ENCODE results near the gene FAM107A.

Gene FAM107A

DNA sequence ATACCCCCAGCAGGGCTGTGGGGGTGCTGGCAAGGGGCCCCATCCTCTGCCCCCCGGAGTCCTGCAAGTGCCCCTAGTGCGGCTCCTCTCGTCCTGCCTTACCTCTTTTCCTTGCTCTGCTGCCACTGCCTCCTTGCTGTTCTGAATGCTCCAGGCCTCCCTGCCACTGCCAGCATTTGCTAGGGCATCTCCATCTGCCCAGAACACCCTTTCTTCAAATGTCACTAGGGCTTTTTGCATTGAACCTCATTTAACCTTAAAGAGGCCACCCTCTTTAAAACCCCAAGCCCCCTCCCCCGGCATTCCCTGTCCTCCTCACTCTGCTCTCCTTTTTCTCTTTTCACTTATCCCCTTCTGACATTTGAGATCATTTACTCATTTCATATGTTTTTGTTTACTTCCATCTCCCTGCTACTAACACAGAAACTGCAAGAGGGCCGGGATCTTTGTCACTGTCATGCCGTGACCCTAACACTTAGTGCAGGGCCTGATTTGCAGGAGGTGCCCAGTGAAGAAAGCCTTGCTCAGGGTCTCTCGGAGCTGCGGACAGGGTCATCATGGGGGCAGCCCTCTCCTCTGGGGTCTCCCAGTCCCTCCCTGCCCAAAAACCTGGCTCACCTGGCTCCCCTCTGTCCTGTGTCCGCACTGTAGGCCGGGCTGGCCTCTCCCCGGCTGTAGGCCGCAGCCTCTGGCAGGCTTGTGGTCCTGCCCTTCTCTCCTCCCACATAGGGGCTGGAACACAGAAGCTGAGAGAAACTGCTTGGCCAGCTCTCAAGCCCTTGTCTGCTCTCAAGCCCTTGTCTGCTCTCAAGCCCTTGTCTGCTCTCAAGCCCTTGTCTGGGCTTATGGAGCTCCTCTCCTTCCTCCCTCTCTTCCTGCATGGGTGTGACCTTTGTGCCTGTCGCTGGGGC, 40.4 kb downstream of the FAM107A start, which contains the start of gene ACOX2:
TSS of gene ACOX2 (minus strand) at position 690 of the 911 bp plus-strand sequence. CDS start 2,084 bp downstream, outside the sequence.
- in situ Hi-C loops (cut with MboI; ENCODE audit: low sequenced_read_pairs, unreplicated experiment) = loop anchor here (10.0 kb wide), 2 partner anchors 212 to 352 kb away; no protein-coding TSS in a partner anchor
- TF ChIP-seq, protein P1, sequence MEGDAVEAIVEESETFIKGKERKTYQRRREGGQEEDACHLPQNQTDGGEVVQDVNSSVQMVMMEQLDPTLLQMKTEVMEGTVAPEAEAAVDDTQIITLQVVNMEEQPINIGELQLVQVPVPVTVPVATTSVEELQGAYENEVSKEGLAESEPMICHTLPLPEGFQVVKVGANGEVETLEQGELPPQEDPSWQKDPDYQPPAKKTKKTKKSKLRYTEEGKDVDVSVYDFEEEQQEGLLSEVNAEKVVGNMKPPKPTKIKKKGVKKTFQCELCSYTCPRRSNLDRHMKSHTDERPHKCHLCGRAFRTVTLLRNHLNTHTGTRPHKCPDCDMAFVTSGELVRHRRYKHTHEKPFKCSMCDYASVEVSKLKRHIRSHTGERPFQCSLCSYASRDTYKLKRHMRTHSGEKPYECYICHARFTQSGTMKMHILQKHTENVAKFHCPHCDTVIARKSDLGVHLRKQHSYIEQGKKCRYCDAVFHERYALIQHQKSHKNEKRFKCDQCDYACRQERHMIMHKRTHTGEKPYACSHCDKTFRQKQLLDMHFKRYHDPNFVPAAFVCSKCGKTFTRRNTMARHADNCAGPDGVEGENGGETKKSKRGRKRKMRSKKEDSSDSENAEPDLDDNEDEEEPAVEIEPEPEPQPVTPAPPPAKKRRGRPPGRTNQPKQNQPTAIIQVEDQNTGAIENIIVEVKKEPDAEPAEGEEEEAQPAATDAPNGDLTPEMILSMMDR (IDR thresholded peaks at IDR 0.05; ENCODE audit: borderline replicate concordance, control extremely low read depth, extremely low read depth, insufficient read depth, missing control alignments) = no peak
- DNase-seq (ENCODE audit: low spot score) = peak; percentile 8

DNA sequence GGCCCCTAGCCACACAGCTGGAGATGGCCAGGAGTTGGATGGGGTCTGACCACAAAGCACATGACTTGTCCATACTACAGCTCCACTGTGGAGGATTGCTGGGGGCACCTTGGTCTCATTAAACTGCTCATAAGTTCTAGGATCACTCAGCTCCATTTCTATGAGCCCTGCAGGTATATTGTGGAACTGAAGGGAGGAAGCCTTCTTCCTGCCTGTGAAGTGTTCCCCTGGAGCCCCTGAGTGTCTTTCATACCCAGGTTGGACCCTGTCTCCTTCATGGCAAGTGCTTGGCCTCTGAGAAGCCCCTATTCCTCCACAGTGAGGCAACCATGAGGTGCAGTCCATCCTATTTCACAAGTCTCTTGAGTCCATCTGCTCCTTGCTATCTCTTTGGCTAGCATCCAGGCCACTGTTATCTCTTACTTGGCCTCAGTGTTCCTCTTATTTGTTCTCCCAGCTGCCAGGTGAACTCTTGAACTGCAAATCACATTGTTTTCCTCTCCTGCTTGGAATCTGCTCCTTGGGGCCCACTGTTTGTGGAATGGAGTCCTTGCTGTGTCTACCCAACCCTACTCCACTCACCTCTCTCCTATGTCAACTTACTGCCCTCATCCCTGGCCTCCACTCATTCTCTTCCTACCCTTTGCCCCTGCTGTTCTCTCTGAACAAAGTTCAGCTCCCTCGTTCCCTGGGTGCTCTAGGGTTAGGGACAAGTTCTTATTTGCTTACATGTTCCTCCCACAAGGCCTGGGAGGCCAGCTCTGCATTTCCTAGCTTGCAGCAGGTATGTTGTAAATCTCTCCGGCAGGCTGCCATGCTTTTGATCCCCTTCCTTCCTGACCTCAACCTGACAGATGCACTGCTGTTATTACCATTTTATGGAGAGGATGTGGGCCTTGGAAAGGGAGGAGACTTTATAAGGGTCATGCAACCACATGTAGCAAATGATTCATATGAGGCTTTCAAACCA, 41.4 kb downstream of the FAM107A start:
- DNase-seq (ENCODE audit: low spot score) = no peak
- in situ Hi-C loops (cut with MboI; ENCODE audit: low sequenced_read_pairs, unreplicated experiment) = loop anchor here (10.0 kb wide), 2 partner anchors 211 to 351 kb away; no protein-coding TSS in a partner anchor
- TF ChIP-seq, protein P1 (IDR thresholded peaks at IDR 0.05; ENCODE audit: borderline replicate concordance, control extremely low read depth, extremely low read depth, insufficient read depth, missing control alignments) = no peak

DNA sequence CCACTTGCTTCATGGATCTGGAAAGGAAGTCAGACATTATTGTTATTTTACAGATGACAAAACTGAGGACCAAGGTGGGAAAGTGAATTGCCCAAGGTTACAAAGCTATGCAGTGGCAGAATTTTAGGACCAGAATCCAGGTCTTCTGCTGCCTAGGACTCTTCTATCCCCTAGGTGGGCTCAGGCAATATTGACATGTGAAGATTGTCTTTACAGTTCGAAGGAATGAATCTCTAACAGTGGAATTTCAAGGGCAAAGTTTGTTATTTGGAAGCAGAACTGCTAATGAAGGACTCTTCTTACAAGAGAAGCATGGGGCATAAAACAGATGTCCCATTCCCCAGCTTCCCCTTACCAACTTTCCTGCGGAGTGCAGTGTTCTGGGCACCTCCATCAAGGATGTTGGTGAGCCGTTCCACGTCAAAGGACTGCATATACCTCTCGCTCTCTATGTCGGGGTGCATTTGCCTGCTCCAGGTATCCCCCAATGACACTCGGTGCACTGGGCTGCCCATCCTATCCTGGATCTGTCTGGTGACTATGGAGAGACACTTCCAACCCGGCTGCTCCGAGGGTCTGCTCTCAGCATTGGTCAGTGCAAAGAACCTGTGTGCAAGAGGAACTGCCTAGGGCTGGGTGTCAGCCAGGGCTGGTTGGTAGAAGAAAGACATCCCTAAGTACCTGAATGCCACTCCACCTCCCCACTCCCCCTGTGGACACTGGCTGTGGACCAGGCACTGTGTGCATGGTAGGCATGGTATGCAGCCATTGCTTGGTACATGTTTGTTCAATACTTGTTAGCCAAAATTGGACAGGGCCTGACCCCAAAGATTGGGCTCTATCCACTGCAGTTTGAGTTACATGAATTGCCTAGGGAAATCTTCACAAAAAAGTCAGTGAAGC, 42.3 kb downstream of the FAM107A start:
- DNase-seq (ENCODE audit: low spot score) = no peak
- TF ChIP-seq, protein P1 (IDR thresholded peaks at IDR 0.05; ENCODE audit: borderline replicate concordance, control extremely low read depth, extremely low read depth, insufficient read depth, missing control alignments) = no peak
- in situ Hi-C loops (cut with MboI; ENCODE audit: low sequenced_read_pairs, unreplicated experiment) = loop anchor here (10.0 kb wide), 2 partner anchors 210 to 350 kb away; no protein-coding TSS in a partner anchor

DNA sequence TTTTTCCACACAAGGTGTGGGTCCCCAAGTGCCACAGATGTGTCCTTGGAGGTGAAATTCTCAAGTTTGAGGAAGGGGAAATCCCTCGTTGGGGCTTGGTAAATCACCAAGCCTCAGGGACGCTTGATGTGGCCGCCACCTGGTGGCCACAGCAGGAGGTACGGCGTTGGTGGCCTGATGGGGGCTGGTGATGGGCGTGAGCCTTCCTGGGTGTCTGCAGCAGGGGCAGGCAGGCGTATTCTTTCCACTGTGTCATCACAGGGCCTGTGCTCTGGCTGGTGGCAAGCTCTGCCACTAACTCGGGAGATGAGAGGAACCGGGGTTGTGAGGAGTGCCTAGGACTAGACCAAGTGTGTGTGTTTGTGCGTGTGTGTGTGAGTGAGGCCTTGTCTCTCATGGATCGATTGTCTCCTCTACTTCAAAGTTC, 44.4 kb downstream of the FAM107A start:
- TF ChIP-seq, protein P1 (IDR thresholded peaks at IDR 0.05; ENCODE audit: borderline replicate concordance, control extremely low read depth, extremely low read depth, insufficient read depth, missing control alignments) = peak; percentile 92
- peak; percentile 91 for DNase-seq (ENCODE audit: low spot score)
- in situ Hi-C loops (cut with MboI; ENCODE audit: low sequenced_read_pairs, unreplicated experiment) = loop anchor here (10.0 kb wide), 2 partner anchors 208 to 348 kb away; no protein-coding TSS in a partner anchor

DNA sequence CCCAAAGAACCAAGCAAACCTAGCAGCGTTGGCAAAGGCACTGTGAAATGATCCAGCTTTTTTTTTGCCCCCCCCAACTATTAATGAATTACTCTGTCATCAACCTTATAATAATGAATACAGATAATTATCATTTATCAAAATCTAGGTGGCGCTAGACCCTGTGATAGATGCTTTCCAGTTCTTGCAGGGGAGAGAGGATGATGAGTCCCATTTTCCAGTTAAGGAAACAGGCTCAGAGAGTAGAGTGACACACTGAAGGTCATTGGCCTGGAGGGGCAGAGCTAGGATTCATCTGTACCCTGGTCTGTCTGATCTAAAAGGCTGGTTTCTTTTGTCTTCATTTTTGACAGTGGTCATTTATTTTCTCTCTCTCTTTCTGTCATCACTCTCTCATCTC, 45.2 kb downstream of the FAM107A start:
- TF ChIP-seq, protein P1 (IDR thresholded peaks at IDR 0.05; ENCODE audit: borderline replicate concordance, control extremely low read depth, extremely low read depth, insufficient read depth, missing control alignments) = no peak
- in situ Hi-C loops (cut with MboI; ENCODE audit: low sequenced_read_pairs, unreplicated experiment) = loop anchor here (10.0 kb wide), 2 partner anchors 207 to 347 kb away; no protein-coding TSS in a partner anchor
- DNase-seq (ENCODE audit: low spot score) = peak; percentile 26
